K562 (cell line): ENCODE data around the gene TPM4. TPM values are rescaled to one million over a fixed set of nuclear protein-coding genes. Genes with fewer than 3 reads are reported as not detected.

Experiments used
- AFF4 ChIP-seq: sonication (generic); formaldehyde crosslinking; IDR thresholded peaks from 2 replicates; pipeline ENCODE4 v1.8.0; 2023; ENCODE audit warnings: mild to moderate bottlenecking, missing genetic modification reagents
- CBX8 ChIP-seq: fragments of 200-600 bp; sonication (generic); IDR thresholded peaks from 2 replicates; pipeline ENCODE4 v1.6.1; 2012; ENCODE audit warnings: borderline replicate concordance, mixed run types, low read depth, mild to moderate bottlenecking, moderate library complexity, mixed read lengths, low read length, control low read depth, inconsistent platforms; ENCODE audit not compliant: poor library complexity, severe bottlenecking; ENCODE audit errors: extremely low read depth
- FOXP1 ChIP-seq: sonication (generic); formaldehyde crosslinking; IDR thresholded peaks from 2 replicates; pipeline ENCODE4 v1.8.0; 2022; ENCODE audit warnings: mild to moderate bottlenecking, missing genetic modification reagents
- HCFC1 ChIP-seq: IDR thresholded peaks from 2 replicates; pipeline ENCODE4 v1.6.1; 2012; ENCODE audit warnings: low read depth, low read length, improper control_type of control experiment
- HIVEP1 ChIP-seq: fragments of 250-450 bp; sonication (Bioruptor Pico); IDR thresholded peaks from 2 replicates; pipeline ENCODE4 v1.4.0; 2020; ENCODE audit warnings: mild to moderate bottlenecking
- ILK ChIP-seq: fragments of 450-650 bp; IDR thresholded peaks from 2 replicates; pipeline ENCODE4 v1.6.1; 2016; ENCODE audit warnings: missing genetic modification characterization, low read depth, mild to moderate bottlenecking, missing compliant biosample characterization, moderate library complexity, borderline replicate concordance
- MYNN ChIP-seq, 2 experiments: sonication (generic); formaldehyde crosslinking in 1 of 2; IDR thresholded peaks; 2 replicates each; pipeline versions ENCODE4 v1.5.0 to v1.6.1; 2016 to 2020; ENCODE audit warnings: antibody characterized with exemption in 1 of 2, missing genetic modification reagents in 1 of 2
- OTX1 ChIP-seq: fragments of 450-650 bp; formaldehyde crosslinking; IDR thresholded peaks from 2 replicates; pipeline ENCODE4 v1.4.0; 2022; ENCODE audit warnings: mild to moderate bottlenecking
- RAD51 ChIP-seq: fragments of 450-650 bp; IDR thresholded peaks from 2 replicates; pipeline ENCODE4 v1.7.1; 2016; ENCODE audit warnings: low read depth, mild to moderate bottlenecking, borderline replicate concordance
- RHOXF2B ChIP-seq: fragments of 250-450 bp; sonication (Bioruptor Pico); conservative IDR thresholded peaks from 2 replicates; pipeline ENCODE4 v1.5.1; 2021
- VEZF1 ChIP-seq: fragments of 200-800 bp; sonication (Bioruptor generic); IDR thresholded peaks from 2 replicates; pipeline ENCODE4 v1.6.1; 2017; ENCODE audit warnings: missing genetic modification characterization, missing compliant biosample characterization
- ZBED1 ChIP-seq: IDR thresholded peaks from 2 replicates; pipeline ENCODE4 v1.6.1; 2014
- polyA plus RNA-seq, 8 experiments: library from polyadenylated mRNA; depleted of rRNA in 4 of 8; stranded (reverse) in 5 of 8; unstranded in 3 of 8; fragments of >200 nt; fragmentation: Nextera tagmentation in 2 of 8; fragmentation: Illumina TruSeq in 1 of 8; extraction: Ambion mirVana in 2 of 8; extraction: Trizol in 1 of 8; gene quantifications; 2 replicates each; pipeline versions ENCODE4 v1.2.1 to v1.2.3, GENCODE V29; 2011 to 2014; ENCODE audit warnings: inconsistent platforms in 1 of 8, missing spikeins in 1 of 8
- total RNA-seq, 7 experiments: library from RNA; depleted of rRNA in 6 of 7; stranded (reverse); fragments of >200 nt in 6 of 7; fragmentation: Illumina TruSeq in 2 of 7; extraction: Trizol in 2 of 7; gene quantifications; 2 replicates each; pipeline versions ENCODE4 v1.2.1 to v1.2.3, GENCODE V29; 2011 to 2021; ENCODE audit warnings: low replicate concordance in 1 of 7
- TF ChIP-seq, protein P1 (sequence below): fragments of 250-450 bp; sonication (Bioruptor Pico); IDR thresholded peaks from 2 replicates; pipeline ENCODE4 v1.5.0; 2020; ENCODE audit warnings: mild to moderate bottlenecking
- TF ChIP-seq, protein P2 (sequence below): fragments of 250-450 bp; sonication (Bioruptor Pico); IDR thresholded peaks from 2 replicates; pipeline ENCODE4 v1.9.0; 2021; ENCODE audit warnings: mild to moderate bottlenecking, inconsistent platforms

The TPM4 gene
- total and polyA plus RNA-seq, 9 of the 15 experiments (the other 6 are each of a cell fraction or from before 2014, with no cell fraction given): 28.1 to 111 (median 77.4) TPM

GRCh38 chr19:16076958-16077611 is 790 bp downstream of the TPM4 start (continued):
- TF ChIP-seq AFF4 (CRISPR knock-in tag) (peak; percentile 21; the same call in 1 of the 2 replicates), MYNN (IDR thresholded peaks at IDR 0.05) (no peak), MYNN (CRISPR knock-in tag; IDR thresholded peaks at IDR 0.05) (no peak), RHOXF2B (CRISPR knock-in tag) (no peak), FOXP1 (CRISPR knock-in tag) (no peak), ZBED1 (no peak), CBX8 (no peak), RAD51 (no peak), VEZF1 (CRISPR knock-in tag) (no peak), OTX1 (CRISPR knock-in tag) (no peak), HIVEP1 (no peak), HCFC1 (no peak), ILK (tag) (no peak)
- TF ChIP-seq, protein P1, sequence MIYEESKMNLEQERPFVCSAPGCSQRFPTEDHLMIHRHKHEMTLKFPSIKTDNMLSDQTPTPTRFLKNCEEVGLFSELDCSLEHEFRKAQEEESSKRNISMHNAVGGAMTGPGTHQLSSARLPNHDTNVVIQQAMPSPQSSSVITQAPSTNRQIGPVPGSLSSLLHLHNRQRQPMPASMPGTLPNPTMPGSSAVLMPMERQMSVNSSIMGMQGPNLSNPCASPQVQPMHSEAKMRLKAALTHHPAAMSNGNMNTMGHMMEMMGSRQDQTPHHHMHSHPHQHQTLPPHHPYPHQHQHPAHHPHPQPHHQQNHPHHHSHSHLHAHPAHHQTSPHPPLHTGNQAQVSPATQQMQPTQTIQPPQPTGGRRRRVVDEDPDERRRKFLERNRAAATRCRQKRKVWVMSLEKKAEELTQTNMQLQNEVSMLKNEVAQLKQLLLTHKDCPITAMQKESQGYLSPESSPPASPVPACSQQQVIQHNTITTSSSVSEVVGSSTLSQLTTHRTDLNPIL (CRISPR knock-in tag): no peak
- TF ChIP-seq, protein P2, sequence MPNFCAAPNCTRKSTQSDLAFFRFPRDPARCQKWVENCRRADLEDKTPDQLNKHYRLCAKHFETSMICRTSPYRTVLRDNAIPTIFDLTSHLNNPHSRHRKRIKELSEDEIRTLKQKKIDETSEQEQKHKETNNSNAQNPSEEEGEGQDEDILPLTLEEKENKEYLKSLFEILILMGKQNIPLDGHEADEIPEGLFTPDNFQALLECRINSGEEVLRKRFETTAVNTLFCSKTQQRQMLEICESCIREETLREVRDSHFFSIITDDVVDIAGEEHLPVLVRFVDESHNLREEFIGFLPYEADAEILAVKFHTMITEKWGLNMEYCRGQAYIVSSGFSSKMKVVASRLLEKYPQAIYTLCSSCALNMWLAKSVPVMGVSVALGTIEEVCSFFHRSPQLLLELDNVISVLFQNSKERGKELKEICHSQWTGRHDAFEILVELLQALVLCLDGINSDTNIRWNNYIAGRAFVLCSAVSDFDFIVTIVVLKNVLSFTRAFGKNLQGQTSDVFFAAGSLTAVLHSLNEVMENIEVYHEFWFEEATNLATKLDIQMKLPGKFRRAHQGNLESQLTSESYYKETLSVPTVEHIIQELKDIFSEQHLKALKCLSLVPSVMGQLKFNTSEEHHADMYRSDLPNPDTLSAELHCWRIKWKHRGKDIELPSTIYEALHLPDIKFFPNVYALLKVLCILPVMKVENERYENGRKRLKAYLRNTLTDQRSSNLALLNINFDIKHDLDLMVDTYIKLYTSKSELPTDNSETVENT (CRISPR knock-in tag): no peak
